ENCODE results near the gene ATXN7L3B.

DNA sequence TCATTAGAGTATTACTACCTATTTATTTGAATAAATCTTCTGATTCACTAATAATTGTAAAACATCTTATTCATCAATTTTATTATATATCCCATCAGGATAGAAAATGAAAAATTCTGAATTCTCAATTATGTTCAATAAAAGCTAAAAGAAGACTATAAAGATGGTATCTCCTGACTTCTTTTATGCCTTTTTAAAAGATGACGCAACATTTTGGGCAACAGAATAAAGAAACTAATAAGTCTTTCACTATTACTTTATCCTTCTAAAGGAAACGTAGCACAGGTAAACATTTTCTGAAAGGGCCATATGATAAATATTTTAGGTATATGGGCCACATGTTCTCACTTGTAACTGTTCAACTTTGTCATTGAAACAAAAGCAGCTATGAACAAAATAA is 10.1 kb upstream of the ATXN7L3B start:
- TF ChIP-seq POLR2AphosphoS5 (IDR thresholded peaks at IDR 0.05; ENCODE audit: low read depth, low read length) (no peak), POLR2A (IDR thresholded peaks at IDR 0.05; ENCODE audit: low read depth, low read length) (no peak)

Measured in GM12892 (cell line).